HG03280 (cell line): ENCODE measurements around the gene SLK.
A peak's percentile ranks its signal among the peaks of the same experiment; 100 is the strongest.

ENCODE experiments used
- ATAC-seq: cut with Tn5 transposase; IDR thresholded peaks from one replicate; pipeline ENCODE4 v1.9.1; 2021; ENCODE audit warnings: mild to moderate bottlenecking, moderate library complexity; ENCODE audit not compliant: unreplicated experiment

Gene SLK

DNA sequence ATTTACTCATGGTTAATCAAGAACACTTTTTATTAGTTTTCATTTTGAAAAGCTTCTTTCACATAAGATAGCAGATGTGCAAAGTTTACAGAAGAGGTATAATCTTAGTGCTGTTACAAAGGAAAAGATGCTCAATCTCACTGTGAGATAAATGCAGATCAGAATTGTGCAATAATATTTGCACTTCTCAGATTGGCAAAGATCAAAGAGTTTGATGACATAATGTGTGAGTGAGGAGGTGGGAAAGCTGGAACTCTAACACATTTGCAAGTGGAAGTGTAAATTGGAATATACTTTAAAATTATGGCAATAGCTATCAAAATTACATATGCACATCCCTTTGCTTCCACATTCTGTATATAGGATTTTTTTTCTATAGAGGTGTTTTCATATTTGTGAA is 27.4 kb upstream of the SLK start:
- ATAC-seq, result no peak

DNA sequence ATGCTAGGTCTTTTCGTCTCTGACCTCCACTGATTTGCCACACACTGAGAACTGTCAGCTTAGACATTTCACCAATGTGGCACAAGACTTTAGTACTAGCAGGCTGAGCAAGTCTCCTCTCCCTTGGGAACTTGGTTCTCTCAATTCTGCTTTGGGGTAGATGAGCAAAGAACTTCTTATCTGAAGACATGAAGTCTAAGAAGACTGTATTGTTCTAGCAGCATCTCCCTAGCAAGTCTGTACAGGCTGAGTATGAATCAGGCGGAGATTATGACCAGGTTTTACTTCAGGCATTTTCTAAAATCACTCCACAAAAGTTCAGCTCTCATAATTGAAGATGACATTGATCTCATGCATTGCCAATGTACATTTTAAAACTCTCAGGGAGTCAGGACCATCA is 25.1 kb upstream of the SLK start:
- ATAC-seq, result no peak

- ATAC-seq, result no peak
These were observed 24.1 kb upstream of the SLK start for GRCh38 chr10:103942866-103943265.

DNA sequence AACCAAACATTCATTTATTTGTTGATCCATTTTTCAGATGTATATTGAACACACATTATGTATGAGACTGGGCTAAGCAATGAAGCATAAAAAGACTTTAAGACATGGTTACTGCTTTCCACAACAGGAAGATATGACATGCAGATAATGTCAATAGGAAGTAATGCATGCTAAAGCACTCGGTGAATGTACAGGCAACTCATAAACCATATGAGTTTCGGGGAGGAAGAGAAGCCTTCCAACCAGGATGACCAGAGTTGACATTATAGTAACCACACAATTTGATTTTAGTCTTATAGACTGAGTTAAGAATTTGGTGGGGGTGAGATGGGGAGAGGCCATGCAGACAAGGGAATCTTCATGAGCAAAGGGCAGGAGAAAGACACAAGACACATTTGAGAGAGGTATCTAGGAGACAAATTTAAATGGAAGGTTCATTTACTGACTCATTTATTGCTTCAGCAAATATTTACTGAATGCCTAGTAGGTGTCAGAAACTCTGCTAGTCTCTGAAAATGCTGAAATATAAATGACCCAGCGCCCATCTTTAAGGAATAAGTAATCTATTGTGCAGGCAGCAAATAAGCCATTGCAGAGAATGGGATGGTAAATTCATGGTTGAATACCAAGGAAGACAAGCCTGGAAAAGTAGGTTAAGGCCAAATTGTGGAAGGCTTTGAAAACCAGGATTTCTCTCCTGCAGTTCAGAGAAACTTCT is 19.0 kb upstream of the SLK start:
- ATAC-seq, result no peak

DNA sequence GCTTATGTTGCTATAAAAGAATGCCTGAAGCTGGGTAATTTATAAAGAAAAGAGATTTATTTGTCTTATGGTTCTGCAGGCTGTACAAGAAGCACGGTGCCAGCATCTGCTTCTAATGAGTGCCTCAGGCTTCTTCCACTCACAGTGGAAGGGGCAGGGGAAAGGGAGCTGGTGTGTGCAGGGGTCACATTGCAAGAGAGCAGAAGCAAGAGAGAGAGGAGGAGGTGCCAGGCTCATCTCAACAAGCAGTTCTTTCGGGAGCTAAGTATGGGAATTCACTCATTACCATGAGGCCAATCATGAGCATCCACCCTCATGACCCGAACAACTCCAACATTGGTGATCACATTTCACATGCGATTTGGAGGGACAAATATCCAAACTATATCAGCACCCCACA is 17.2 kb upstream of the SLK start:
- ATAC-seq, result no peak

DNA sequence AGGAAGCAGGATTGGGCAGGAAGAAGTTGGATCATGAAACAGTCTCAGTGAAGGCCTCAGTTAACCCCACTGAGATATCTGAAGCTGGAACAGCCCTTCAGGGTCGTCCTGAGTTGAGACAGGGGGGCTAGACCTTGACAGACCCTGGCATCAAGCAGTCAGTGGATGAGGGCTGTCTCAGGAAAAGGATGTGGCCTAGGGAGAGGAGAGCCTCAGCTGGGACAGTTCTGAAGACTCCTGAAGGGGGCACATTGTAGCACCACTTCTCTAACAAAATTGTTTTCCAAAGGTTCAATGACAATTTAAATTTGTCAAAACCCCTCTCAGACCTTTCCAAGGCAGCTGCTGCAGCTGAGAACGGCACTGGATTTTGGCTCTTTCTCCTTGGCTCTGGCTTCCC is 15.8 kb upstream of the SLK start:
- ATAC-seq, result no peak

- ATAC-seq, result no peak
These were observed 15.0 kb upstream of the SLK start for GRCh38 chr10:103951942-103952341.

DNA sequence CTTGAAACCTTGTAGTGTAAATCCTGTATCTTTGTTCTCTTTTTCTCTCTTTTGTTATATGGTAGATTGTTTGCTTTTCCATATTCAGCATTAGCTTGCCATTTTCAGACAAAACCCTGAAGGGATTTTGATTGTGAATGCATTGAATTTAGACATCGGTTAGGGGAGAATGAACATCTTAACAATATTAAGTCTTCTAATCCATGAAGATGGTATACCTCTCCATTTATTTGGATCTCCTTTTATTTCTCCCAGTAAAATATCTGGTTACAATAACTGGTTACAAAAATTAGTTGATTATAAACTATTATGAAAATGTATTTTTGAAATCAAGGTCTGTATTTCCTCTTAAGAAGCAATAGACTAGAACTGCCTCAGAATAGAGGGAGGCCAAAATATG is 12.4 kb upstream of the SLK start:
- ATAC-seq, result no peak

DNA sequence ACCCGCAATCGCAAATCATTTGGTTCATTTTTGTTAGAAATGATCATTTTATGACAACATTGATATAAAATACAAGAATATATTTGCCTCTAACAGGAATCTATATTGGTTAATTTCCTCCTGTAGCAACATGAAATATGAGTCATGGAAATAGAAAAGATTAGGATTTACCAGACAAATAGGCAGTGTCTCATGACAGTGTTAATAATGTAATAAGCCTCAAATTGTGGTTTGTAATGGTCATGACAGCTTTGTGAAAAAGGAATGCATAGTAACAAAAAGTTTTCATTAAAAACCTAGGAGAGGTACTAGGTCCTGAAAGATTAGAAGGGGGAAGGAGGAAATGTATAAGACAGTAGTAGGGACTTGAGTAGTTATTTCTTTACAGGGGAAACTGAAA is 7.9 kb upstream of the SLK start:
- ATAC-seq, result no peak

GRCh38 chr10:103960103-103960502 is 6.8 kb upstream of the SLK start:
- no peak for ATAC-seq

- peak; percentile 46 for ATAC-seq
These were observed 620 bp downstream of the SLK start for GRCh38 chr10:103967448-103968071.

DNA sequence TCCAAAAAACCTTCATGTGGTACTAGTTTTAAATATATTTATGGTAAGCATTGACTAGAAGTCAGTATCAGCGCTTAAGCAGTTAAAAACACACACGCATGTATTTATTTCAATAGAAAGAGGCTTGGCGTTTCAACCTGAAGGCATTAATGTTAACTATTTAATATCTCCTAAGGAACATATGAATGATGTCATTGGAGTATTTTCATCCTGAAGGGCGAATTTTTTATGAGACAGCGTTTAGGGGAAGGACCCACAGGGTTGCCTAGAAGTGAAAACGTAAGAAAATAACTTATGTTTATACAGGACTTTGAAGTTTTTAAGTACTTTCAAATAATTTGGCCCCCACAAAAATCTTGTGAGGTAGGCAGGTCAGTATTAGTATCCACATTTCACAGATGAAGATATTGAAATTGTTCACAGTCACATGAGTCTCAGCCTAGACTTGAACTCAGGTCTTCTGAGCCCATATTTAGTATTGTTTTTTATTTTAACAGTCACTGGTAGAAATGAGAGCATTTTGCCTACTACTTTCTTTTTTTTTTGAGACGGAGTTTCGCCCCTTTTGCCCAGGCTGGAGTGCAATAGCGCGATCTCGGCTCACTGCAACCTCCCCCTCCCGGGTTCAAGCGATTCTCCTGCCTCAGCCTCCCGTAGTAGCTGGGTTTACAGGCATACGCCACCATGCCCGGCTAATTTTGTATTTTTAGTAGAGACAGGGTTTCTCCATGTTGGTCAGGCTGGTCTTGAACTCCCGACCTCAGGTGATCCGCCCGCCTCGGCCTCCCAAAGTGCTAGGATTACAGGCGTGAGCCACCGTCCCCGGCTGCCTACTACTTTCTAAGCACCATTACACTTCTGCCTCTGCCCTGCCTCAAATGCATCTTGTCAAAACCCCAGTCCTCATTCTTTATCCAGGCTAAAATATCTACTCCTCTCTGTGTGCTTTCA is 1.8 kb downstream of the SLK start:
- no peak for ATAC-seq

GRCh38 chr10:103969436-103969835 is 2.5 kb downstream of the SLK start:
- no peak for ATAC-seq

DNA sequence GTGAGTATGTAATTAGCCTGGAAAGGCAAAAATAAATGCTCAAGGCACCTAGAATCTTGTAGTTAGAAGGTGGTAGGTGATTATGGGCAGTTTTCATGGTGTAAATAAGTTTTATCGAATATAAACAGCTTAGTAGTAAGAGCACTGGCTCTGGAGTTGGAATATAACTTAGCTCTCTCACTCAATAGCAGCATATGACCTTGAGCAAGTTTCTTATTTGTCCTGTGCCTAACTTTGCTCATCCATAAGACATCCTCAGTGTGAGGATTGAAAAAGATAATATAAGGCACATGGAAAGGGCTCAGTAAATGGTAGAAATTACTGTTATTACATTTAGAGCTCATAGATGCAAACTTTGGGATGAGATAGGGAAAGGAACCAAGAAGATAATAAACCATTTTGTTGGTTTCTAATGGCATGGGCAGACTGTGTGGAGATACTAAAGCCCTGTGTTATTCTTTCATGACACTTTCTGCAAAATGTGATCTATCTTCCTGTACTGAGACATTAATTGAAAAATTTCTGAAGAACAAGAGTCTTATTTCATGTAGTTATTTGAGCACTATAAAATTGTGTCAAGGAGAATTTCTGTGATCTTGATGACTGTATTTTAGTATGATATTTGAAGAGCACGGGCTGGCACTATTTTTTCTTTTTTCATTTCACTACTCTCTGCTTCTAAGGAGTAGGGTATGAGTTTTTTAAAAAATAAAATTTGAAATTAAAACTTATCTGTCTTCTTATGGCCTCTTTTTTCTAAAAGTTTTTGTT is 3.1 kb downstream of the SLK start:
- ATAC-seq, result no peak

- ATAC-seq, result no peak
These were observed 8.2 kb downstream of the SLK start for GRCh38 chr10:103975169-103975568.

DNA sequence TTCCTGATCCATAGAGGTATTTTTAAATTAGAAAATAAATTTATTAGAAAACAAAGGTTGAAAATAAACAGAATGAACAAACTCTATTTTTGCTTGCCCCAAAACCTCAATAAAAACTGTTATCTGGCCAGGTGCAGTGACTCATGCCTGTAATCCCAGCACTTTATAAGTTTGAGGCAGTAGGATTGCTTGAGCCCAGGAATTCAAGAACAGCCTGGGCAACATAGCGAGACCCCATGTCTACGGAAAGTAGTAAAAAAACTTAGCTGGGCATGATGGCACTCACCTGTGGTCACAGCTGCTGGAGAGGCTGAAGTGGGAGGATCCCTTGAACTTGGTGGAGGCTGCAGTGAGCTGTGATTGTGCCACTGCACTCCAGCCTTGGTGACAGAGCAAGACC is 10.3 kb downstream of the SLK start:
- no peak for ATAC-seq

- no peak for ATAC-seq
These were observed 12.6 kb downstream of the SLK start for GRCh38 chr10:103979530-103979929.

DNA sequence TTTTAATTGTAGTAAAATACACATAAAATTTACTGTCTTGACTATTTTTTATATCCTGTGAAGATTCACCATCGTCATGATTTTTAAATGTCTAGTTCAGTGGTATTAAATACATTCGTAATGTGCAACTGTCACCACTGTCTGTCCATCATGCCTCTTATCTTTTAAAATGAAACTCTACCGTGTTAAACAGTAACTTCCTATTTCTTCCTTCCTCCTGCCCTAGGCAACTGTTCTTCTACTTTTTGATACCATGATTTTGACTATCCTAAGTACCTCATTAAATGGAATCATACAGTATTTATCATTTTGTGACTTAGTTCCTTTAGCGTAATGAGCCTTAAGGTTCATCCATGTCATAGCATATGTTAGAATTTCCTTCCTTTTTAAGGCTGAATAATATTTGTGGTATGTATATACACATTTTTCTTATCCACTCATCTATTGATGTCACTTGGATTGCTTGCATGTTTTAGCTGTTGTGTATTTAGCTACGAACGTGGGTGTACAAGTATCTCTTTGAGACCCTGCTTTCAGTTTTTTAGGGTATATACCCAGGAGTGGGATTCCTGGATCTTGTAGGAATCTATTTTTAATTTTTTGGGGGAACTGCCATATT is 13.5 kb downstream of the SLK start:
- ATAC-seq, result no peak

GRCh38 chr10:103982639-103983038 is 15.7 kb downstream of the SLK start:
- ATAC-seq, result no peak

GRCh38 chr10:103983367-103983911 is 16.5 kb downstream of the SLK start:
- ATAC-seq, result peak; percentile 79
